GM19240 (cell line): ENCODE data around the gene RALBP1.

ENCODE experiments used
- DNase-seq: peaks from one replicate; pipeline ENCODE4 v3.0.0; 2011; ENCODE audit warnings: low spot score; ENCODE audit not compliant: insufficient read length

RALBP1 gene

GRCh38 chr18:9507565-9508088 is 32.3 kb downstream of the RALBP1 start:
- DNase-seq = no peak

- no peak for DNase-seq
Observed at GRCh38 chr18:9508446-9509025, 33.2 kb downstream of the RALBP1 start.

GRCh38 chr18:9513971-9514512 is 38.7 kb downstream of the RALBP1 start:
- DNase-seq = no peak

- DNase-seq = no peak
Observed at GRCh38 chr18:9516437-9517064, 41.2 kb downstream of the RALBP1 start.

GRCh38 chr18:9517869-9518268 is 42.6 kb downstream of the RALBP1 start:
- DNase-seq = no peak

GRCh38 chr18:9519399-9519798 is 44.1 kb downstream of the RALBP1 start:
- no peak for DNase-seq

GRCh38 chr18:9520666-9521065 is 45.4 kb downstream of the RALBP1 start:
- DNase-seq = no peak

GRCh38 chr18:9521770-9522169 is 46.5 kb downstream of the RALBP1 start:
- no peak for DNase-seq

GRCh38 chr18:9522952-9523351 is 47.6 kb downstream of the RALBP1 start:
- no peak for DNase-seq

GRCh38 chr18:9526458-9526857 is 51.1 kb downstream of the RALBP1 start:
- no peak for DNase-seq

- no peak for DNase-seq
Observed at GRCh38 chr18:9530226-9531009, 55.1 kb downstream of the RALBP1 start.

GRCh38 chr18:9531791-9532410 is 56.6 kb downstream of the RALBP1 start:
- DNase-seq = no peak

GRCh38 chr18:9534844-9535243 is 59.5 kb downstream of the RALBP1 start:
- DNase-seq = no peak

GRCh38 chr18:9535430-9535991 is 60.2 kb downstream of the RALBP1 start:
- no peak for DNase-seq

- no peak for DNase-seq
Observed at GRCh38 chr18:9536354-9537152, 61.2 kb downstream of the RALBP1 start.

GRCh38 chr18:9537677-9538076 is 62.4 kb downstream of the RALBP1 start:
- DNase-seq = no peak

- no peak for DNase-seq
Observed at GRCh38 chr18:9539283-9539682, 64.0 kb downstream of the RALBP1 start.

- no peak for DNase-seq
Observed at GRCh38 chr18:9539938-9540337, 64.6 kb downstream of the RALBP1 start.

- no peak for DNase-seq
Observed at GRCh38 chr18:9542924-9543323, 67.6 kb downstream of the RALBP1 start.

GRCh38 chr18:9545029-9545428 is 69.7 kb downstream of the RALBP1 start:
- DNase-seq = no peak

- no peak for DNase-seq
Observed at GRCh38 chr18:9546468-9546867, 71.2 kb downstream of the RALBP1 start.
